GM20431 (cell line): Measurements from ENCODE around the gene C14orf180.

Experiments
- in situ Hi-C: fragments of 300-500 bp; cut with MseI, MboI; formaldehyde crosslinking; loops from one replicate; pipeline ENCODE4 v1.15.0; 2020; ENCODE audit warnings: low sequenced_read_pairs; ENCODE audit not compliant: unreplicated experiment

The C14orf180 gene

DNA sequence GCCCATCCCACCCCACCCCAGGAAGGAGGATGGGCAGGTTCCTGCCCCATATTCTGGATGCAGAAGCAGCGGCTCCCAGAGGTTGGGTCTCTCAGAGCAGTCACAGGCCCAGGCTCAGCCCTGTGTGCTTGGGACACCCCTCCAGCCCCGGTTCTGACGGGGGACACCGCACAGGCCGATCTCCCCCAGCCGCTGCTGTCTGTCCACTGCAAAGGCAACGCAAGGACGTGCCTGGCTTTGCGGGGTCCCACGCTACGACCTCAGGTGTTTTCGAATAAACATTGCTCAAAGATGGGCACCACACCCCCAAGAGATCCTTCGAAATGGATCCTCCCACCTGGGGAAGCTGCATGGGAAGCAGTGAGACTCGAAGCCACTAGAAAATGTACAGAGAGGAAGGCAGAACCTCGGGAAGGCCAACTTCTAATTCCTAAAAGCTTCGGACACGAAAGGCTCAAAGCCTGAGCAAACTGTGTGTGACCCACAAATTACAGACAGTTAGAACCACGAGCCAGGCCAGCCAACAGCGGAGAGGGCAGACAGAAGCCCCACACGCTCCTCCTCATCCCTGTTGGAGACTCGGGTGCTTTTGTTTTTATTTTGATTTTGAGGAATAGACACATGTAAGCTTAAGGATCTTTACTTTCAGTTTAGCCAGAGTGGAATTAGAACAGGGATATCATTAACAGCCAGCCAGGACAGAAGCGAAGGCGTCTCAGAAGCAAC lies 10.8 kb downstream of the C14orf180 start:
- in situ Hi-C loops = no loop called here

DNA sequence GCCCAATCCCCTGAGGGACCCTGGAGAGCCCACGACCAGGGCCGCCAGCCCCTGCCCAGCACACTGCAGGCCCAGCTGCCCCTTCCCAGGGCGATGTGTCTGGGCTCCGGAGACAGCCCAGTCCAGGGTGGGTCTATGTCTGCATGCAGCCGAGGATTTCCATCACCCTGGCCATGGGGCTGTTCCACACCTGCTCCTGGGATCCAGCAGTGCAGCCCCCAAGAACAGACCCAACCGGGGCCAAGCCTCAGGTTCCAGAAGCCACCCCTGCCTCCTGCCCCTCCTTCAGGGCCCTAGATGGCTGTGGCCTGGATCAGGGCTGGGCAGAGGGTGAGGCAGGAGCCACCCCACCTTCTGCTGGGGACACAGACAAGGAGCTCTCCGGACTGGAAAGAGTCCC lies 11.5 kb downstream of the C14orf180 start:
- in situ Hi-C loops = no loop called here

GRCh38 chr14:104591506-104592291 lies 12.1 kb downstream of the C14orf180 start:
- in situ Hi-C loops = no loop called here

DNA sequence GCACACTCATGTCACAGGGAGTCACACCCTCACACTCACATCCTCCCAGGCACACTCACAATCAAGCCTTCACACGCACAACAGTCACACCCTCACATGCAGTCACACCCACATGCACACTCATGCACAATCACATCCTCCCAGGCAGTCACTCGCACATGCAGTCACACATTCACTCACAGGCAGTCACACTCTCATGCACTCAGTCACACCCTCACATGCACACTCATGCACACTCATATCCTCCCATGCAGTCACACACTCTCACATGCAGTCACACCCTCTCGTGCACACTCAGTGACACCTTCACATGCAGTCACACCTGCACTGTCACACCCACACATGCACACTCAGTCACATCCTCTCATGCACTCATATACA lies 12.7 kb downstream of the C14orf180 start:
- in situ Hi-C loops = no loop called here

DNA sequence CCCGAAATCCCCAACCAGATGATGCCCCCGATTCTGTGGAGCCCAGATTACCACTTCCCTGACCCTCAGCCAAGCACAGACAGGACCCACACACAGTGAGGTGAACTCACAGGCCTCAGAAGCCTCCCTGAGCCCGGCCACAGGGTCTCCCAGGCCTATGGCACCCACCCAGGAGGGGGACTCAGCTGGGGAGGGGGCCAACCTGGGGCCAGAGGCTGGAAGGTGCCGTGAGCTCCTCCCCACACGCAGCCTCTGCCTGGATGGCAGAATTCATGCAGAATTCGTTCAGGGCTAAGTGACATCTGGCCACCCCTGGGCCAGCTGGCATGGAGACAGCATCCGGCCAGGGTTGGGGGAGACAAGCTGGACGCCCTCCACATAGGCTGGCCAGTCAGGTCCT lies 13.2 kb downstream of the C14orf180 start:
- in situ Hi-C loops = no loop called here

GRCh38 chr14:104593241-104593701 lies 13.7 kb downstream of the C14orf180 start:
- in situ Hi-C loops = no loop called here

DNA sequence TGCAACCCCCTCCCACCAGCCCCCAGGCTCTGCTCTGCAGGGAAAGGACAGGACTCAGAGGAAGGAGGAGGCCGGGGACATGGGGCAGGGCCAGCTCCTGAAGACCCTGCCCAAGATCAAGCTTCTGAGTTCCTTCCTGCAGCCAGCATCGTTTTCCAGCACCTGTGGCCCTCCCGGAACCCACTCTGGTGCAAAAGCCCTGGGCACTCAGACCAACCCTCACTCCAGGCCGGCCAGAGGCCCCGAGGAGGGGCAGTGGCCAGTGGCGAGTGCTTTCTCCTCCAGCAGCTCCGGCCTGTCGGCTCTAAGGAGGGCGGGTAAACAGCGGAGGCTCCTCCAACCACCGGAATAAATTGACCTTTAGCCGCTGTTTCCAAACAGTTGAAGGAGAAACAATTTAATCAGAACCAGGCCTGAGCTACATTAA lies 14.2 kb downstream of the C14orf180 start:
- in situ Hi-C loops = no loop called here

GRCh38 chr14:104594310-104595046 lies 14.9 kb downstream of the C14orf180 start:
- in situ Hi-C loops = no loop called here

GRCh38 chr14:104595116-104595675 lies 15.6 kb downstream of the C14orf180 start:
- in situ Hi-C loops = no loop called here

- in situ Hi-C loops = no loop called here
Observed at GRCh38 chr14:104595911-104596450, 16.4 kb downstream of the C14orf180 start.

DNA sequence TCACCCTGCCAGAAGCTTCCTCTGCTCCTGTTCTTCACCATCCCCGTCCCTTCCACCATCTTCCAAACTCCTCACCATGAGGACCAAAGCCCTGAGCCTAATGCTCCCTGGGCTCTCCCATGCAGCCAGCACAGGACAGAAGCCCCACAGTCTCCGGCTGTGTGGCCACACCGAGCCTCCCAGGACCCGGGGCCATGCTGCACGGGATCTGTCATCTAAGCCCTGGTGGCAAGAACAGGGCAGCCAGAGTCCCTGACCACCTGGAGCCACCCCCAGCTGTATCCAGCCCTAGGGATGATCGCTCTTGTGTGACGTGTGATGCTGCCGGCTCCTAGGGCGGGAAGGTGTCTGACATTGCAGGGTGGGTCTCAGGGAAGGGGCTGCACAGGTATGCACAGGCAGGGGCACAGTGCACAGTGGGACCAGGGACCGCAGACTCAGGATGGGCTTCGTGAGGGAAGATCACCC lies 16.9 kb downstream of the C14orf180 start:
- in situ Hi-C loops = no loop called here

DNA sequence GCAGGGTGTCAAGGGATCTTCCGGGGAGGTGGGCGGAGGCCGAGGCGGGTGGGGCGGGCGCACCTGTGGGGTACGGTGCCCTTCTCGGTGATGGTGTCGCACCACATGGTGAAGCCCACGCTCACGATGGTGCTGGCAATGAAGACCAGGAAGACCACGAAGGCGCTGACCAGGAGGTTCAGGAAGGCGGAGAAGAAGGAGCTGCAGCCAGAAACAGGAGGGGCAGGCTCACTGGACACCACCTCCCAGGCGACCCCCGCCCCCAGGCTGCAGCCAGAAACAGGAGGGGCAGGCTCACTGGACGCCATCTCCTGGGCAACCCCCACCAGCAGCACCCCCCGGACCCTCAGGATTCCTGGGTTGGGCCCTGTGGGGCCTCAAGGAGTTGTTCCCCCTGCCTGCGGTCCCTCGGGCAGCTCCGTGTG lies 17.4 kb downstream of the C14orf180 start:
- in situ Hi-C loops = no loop called here

DNA sequence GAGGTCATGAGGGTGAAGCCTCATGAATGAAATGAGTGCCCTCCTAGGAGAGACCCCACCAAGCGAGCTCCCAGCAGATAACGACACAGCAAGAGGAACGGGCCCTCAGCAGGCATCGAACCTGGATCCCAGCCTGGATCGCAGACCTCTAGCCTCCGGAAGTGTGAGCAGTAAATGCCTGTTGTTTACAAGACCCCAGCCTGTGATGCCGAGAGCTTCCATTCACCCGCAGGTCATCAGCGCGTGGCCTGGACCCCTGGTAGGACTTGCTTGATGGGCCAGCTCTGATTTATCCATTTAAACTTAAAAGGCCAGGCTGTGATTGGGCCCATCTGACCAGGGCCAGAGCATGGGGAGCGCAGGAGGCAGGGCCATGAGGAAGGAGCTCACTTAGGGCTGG lies 18.0 kb downstream of the C14orf180 start:
- in situ Hi-C loops = no loop called here

GRCh38 chr14:104598039-104598909 lies 18.7 kb downstream of the C14orf180 start:
- in situ Hi-C loops = no loop called here

GRCh38 chr14:104598910-104599273 lies 19.3 kb downstream of the C14orf180 start:
- in situ Hi-C loops = no loop called here

DNA sequence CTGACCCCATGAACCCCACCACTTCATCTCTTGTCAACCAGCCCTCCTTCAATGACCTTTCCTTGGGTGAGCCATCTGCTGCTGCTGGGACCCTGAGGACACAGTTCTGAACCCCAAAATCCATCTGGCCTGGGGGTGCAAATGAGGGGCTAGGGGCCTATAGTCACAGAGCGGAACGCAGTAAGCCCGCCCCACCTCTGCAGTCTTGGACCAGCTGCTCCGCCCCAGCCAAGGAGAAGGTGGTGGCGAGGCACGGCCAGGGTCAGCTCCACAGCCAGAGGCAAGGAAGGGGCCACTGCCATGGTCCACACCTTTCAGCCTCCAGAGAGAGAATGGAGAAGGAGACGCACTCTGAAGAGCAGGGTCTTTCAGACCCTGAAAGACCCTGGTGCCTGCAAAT lies 19.9 kb downstream of the C14orf180 start:
- in situ Hi-C loops = no loop called here

GRCh38 chr14:104600141-104600643 lies 20.6 kb downstream of the C14orf180 start:
- in situ Hi-C loops = no loop called here

DNA sequence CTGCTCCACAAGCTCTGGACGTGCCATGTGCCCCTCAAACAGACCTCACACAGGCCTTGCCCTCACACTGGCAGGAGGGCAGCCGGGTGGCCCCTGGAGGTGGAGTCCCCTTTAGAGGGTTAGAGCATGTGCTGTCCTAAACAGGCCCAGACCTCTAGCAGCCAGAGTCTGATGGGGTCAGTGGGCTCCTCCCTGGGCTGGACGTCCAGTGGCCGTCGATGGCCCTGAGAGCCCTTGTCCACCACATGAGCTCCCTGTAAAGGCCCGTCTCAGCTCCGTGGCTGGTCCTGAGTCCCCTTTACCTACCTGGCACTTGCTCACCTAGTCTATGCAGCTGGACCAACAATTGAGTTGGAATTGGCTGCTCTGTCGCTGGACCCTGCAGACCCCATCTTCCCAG lies 21.2 kb downstream of the C14orf180 start:
- in situ Hi-C loops = no loop called here

- in situ Hi-C loops = no loop called here
Observed at GRCh38 chr14:104601786-104602185, 22.2 kb downstream of the C14orf180 start.
